ENCODE data around the gene ASCC3.

Gene ASCC3

GRCh38 chr6:100493206-100493888 lies 387.8 kb downstream of the ASCC3 start:
- Histone ChIP-seq H3K4me1 (no peaks in the 10 kb centered on the region), H3K9me3 (ENCODE audit: control insufficient read depth, low read length) (peaks cover 5% of the 10 kb centered on the region), H3K4me2 (ENCODE audit: low read length) (no peak overlapping the region), H3K9ac (no peak overlapping the region), H2AFZ (no peak overlapping the region), H3K4me3 (ENCODE audit: low read depth, low read length) (no peak overlapping the region), H3K27ac (no peak overlapping the region), H3K79me2 (no peaks in the 10 kb centered on the region), H3K27me3 (ENCODE audit: control insufficient read depth, insufficient read depth, low read length) (no peaks in the 10 kb centered on the region), H3K36me3 (ENCODE audit: control insufficient read depth, insufficient read depth, low read length) (no peaks in the 10 kb centered on the region)
- TF ChIP-seq CTCF (IDR thresholded peaks at IDR 0.05), result no peak

- no peak overlapping the region for H3K4me2 ChIP-seq (ENCODE audit: low read length)
- H3K9ac ChIP-seq, result no peak overlapping the region
- H3K79me2 ChIP-seq, result no peaks in the 10 kb centered on the region
- no peak overlapping the region for H3K4me3 ChIP-seq (ENCODE audit: low read depth, low read length)
- no peak overlapping the region for H3K27ac ChIP-seq
- H2AFZ ChIP-seq, result no peak overlapping the region
- no peaks in the 10 kb centered on the region for H3K36me3 ChIP-seq (ENCODE audit: control insufficient read depth, insufficient read depth, low read length)
- no peaks in the 10 kb centered on the region for H3K27me3 ChIP-seq (ENCODE audit: control insufficient read depth, insufficient read depth, low read length)
- no peak for TF ChIP-seq CTCF (IDR thresholded peaks at IDR 0.05)
- H3K9me3 ChIP-seq (ENCODE audit: control insufficient read depth, low read length), result peaks cover 5% of the 10 kb centered on the region
- H3K4me1 ChIP-seq, result no peaks in the 10 kb centered on the region
These were observed 389.0 kb downstream of the ASCC3 start for GRCh38 chr6:100491952-100492670.

GRCh38 chr6:100490065-100490464 lies 391.1 kb downstream of the ASCC3 start:
- H3K4me2 ChIP-seq (ENCODE audit: low read length), result no peak overlapping the region
- TF ChIP-seq CTCF (IDR thresholded peaks at IDR 0.05), result no peak
- H2AFZ ChIP-seq, result no peak overlapping the region
- H3K4me3 ChIP-seq (ENCODE audit: low read depth, low read length), result no peak overlapping the region
- H3K9ac ChIP-seq, result no peak overlapping the region
- no peak overlapping the region for H3K27ac ChIP-seq
- H3K79me2 ChIP-seq, result no peaks in the 10 kb centered on the region
- no peaks in the 10 kb centered on the region for H3K4me1 ChIP-seq
- H3K27me3 ChIP-seq (ENCODE audit: control insufficient read depth, insufficient read depth, low read length), result no peaks in the 10 kb centered on the region
- no peaks in the 10 kb centered on the region for H3K9me3 ChIP-seq (ENCODE audit: control insufficient read depth, low read length)
- no peaks in the 10 kb centered on the region for H3K36me3 ChIP-seq (ENCODE audit: control insufficient read depth, insufficient read depth, low read length)

- H3K36me3 ChIP-seq (ENCODE audit: control insufficient read depth, insufficient read depth, low read length), result no peaks in the 10 kb centered on the region
- H3K27me3 ChIP-seq (ENCODE audit: control insufficient read depth, insufficient read depth, low read length), result no peaks in the 10 kb centered on the region
- H3K9me3 ChIP-seq (ENCODE audit: control insufficient read depth, low read length), result no peaks in the 10 kb centered on the region
- no peak for TF ChIP-seq CTCF (IDR thresholded peaks at IDR 0.05)
- H3K4me1 ChIP-seq, result no peaks in the 10 kb centered on the region
- no peaks in the 10 kb centered on the region for H3K79me2 ChIP-seq
- H2AFZ ChIP-seq, result no peak overlapping the region
- H3K4me2 ChIP-seq (ENCODE audit: low read length), result no peak overlapping the region
- no peak overlapping the region for H3K9ac ChIP-seq
- H3K27ac ChIP-seq, result no peak overlapping the region
- no peak overlapping the region for H3K4me3 ChIP-seq (ENCODE audit: low read depth, low read length)
These were observed 392.9 kb downstream of the ASCC3 start for GRCh38 chr6:100488244-100488643.
